ENCODE results near the gene FBLIM1.
"Not testable (repeated sequence)": the region's sequence is repeated elsewhere in the genome, so short reads cannot be mapped to it uniquely, and the experiment has no call there.

The FBLIM1 gene

DNA sequence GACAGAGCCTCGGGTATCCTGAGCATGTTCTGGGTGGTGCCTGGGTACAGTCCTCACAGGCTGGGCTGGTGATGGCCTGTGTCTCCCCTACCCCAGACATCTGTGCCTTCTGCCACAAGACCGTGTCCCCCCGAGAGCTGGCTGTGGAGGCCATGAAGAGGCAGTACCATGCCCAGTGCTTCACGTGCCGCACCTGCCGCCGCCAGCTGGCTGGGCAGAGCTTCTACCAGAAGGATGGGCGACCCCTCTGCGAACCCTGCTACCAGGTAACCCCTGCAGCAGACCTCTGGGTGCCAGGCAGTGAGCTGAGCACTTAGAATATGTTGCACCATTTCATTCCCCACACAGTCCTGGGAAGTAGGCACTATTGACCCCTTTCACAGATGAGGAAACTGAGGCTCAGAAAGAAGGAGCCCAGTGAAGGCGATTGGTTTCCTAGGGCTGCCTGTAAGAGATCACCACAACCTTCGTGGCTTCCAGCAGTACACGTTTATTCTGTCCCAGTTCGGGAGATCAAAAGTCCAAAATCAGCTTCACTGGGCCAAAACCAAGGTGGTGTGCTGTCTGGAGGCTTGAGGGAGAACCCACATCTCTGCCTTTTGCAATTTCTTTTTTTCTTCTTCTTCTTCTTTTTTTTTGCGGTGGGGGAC, 11.8 kb downstream of the FBLIM1 start:
- no peak for DNase-seq

DNA sequence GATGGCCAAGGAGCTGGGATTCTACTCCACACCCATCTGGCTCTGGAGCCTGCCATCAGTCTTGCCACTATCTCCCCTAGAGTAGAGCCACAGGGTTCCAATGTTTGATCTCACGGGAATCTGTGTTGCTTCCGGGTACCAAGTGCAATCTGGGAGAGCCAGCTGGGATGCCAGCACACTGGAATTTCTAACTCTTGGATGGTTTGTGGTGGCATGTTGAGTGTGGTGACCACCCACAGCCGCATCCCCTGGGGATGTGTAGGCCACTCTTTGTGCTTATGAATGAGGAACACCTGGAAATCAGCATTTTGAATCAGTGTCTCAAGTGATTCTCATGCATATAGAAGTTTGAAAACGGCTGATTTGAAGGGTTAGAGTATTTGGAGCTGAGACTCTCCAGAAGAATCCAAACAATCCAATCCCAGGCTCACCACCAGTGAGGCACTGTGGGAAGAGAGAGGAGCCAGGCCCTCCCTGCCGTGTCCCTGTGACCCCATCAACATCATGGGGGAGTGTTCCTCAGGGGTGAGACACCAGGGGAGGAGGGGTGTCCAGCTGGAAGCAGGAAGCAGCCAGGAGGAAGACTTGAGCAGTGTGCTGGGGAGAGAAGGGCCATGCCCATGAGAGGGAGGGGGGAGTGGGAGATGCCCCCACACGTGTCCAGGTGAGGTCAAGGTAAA, 13.4 kb downstream of the FBLIM1 start:
- DNase-seq: no peak

DNA sequence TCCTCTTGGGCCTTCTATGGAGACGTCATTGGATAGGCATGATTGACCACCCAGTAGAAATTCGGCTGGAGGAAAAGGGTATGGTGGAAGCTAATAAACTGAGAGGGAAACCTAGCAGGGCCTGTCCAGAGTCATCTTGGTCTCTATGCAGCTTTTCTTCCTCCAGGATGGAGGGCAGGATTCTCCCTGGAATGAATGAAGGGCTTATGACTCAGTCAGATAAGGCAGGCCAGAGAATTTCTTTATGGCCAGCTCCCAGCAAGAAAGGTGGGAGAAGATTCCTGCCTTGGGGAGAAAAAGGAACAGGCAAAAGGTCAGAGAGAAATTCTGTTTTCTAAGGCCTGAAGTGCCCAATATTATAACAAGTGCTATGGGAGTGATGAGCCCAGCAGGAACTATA, 17.1 kb downstream of the FBLIM1 start:
- no peak for DNase-seq

DNA sequence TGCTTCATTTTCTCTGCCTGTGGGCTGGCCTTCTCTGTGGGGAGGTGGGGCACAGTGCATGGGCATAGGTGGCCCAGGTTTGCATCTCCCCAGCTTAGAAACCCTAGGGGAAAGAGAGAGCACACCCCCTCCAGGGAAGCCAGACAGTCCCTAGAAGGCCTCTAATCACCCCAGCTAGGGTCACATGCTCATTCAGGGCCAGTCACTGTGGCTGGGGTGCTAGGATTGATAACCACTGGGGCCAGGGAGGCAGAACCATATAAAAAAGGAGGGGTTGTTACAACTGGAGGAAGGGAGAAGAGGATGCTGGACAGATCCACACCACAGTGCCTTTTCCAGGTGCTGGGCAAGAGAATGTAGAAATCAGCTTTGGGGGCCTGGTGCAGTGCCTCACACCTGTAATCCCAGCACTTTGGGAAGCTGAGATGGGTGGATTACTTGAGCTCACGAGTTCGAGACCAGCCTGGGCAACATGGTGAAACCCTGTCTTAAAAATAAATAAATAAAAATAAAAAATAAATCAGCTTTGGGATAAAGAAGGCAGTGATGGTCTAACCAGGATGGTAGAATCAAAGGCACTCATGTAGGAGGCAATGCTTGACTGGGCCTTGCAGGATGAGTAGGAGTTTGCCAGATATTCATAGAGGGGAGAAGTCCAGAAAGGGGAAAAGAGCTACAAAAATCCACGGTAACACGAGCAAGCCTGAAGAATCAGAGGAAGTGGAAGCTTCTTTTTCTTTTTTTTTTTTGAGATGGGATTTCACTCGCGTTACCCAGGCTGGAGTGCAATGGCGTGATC, 19.5 kb downstream of the FBLIM1 start:
- no peak for DNase-seq

DNA sequence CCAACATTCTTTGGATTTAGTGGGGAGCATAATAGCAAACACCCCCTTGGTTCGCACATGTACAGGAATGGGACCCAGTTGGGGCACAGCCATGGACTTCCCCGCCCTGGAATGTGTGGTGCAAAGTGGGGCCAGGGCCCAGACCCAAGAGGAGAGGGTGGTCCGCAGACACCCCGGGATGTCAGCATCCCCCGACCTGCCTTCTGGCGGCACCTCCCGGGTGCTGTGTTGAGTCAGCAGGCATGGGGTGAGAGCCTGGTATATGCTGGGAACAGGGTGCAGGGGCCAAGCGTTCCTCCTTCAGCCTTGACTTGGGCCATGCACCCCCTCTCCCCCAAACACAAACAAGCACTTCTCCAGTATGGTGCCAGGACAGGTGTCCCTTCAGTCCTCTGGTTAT, 27.1 kb downstream of the FBLIM1 start:
- no peak for DNase-seq

DNA sequence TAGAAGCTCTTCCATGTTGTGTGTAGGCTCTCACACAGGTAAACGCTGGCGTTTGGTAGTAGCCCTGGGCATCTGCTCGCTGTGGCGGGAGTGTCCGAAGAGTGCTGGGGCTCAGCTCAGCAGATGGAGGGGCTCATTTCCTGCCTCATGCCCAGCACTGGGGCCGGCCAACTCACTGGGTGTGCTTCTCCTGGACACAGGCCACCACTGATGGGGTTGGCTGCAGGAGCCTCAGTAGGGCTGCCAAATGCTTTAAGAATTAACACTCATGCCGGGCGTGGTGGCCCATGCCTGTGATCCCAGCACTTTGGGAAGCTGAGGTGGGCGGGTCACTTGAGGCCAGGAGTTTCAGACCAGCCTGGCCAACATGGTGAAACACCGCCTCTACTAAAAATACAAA, 28.0 kb downstream of the FBLIM1 start:
- DNase-seq: no peak

DNA sequence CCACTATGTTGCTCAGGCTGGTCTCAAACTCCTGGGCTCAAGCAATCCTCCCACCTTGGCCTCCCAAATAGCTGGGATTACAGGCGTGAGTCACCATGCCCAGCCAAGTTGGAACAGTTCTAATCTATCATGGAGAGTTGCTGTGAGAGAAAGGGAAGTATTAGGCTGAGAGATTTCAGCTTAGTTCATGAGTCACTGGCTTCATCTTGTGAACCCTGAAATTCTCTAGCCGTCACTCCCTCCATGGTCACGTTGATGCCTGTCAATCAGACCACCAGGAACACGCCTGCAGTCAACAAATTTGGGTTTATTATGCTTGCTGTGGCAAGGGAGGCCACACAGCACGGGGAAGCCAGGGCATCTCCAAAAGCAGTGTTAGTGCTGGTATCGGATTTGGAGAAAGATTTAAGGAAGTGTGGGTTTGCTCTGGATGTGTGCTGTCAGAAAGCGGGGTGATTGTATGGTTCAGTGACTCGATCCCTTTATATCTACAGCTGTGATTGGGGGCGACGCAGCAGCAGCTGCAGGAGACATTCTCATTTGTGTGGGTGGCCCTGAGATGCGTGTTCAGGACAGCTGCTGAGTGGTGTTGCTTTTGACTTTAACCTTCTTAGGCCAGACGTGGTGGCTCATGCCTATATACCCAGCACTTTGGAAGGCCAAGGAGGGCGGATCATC, 30.2 kb downstream of the FBLIM1 start:
- no peak for DNase-seq

DNA sequence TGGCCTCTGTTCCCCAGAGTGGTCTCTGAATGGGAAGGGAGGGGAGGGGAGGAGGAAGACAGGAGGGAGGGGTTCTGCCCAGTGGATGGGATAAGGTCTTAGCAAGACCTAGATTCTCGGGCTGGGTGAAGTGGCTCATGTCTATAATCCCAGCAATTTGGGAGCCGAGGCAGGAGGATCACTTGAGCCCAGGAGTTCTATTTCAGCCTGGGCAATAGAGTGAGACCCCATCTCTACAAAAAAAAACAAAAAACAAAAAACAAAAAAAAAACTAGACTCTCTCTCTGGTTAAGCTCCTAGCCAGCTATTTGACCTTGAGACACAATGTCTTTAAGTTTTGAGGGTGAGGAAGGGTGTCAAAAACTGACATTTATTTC, 37.5 kb downstream of the FBLIM1 start:
- no peak for DNase-seq

DNA sequence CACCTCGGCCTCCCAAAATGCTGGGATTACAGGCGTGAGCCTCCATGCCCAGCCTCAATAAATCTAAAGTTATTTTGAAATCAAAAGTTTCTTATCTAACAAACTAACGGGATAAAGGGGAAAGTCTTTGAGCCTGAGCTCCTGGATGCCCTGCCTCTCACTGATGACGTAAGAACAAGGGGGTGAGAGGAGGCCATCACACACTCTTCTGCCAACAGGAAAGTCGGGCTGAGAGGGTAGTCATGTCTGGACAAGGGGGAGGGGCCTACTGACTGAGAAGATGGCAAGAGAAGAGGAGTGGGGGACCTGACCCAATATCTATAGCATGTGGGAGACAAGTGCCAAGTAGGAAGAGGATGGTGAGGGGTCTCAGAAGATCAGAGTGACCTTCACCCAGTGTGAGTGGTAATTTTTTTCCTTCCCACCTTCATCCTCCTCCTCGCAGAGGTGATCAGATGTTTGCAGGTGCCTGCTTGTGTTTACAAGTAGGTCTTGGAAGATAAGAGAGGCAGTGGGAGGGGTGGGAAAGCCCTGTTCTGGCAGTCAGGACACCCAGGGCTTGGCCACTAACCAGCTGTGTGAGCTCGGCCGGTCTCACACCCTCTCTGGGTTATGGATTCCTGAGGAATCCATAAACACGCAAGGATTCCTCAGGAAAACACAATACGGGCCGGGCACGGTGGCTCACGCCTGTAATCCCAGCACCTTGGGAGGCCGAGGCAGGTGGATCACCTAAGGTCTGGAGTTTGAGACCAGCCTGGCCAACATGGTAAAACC, 39.2 kb downstream of the FBLIM1 start:
- no peak for DNase-seq

DNA sequence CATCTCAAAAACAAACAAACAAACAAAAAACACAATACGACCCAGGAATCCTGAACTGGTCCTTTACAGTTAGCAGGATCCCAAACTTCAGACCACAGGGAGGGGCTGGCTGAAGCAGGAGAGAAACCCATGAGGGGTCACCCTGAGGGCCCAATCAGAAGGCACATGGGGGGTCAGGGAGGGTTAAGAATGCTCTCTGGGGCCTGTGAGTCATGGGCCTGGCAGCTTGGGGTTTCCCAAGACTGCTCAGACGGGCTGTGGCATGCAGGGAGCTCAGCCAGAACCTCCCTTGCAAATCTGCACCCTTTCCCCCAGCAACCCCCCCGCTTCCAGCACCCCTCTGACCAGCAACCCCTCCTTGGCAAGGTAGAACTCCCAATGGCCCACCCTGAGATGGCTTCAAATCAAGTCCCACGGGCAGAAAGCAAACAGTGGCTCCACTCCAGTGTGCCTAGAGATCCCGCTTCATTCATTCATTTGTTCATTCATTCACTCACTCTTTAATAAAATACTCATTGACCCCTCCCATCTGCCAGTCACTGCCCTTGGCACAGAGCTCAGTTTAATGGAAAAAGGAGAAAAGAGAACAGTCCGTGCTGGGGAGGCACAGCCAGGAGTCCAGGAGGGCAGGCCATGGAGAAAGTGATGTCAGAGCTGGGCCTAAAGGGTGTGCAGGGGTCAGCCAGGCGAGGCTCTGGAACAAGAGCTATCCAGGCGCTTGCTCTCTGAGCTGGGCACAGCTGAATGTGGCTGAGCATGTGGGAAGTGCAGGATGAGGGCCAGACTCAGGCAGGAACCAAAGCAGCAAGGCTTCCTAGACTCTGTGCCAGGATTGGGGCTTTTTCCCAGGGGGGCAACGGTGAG, 40.6 kb downstream of the FBLIM1 start:
- no peak for DNase-seq

DNA sequence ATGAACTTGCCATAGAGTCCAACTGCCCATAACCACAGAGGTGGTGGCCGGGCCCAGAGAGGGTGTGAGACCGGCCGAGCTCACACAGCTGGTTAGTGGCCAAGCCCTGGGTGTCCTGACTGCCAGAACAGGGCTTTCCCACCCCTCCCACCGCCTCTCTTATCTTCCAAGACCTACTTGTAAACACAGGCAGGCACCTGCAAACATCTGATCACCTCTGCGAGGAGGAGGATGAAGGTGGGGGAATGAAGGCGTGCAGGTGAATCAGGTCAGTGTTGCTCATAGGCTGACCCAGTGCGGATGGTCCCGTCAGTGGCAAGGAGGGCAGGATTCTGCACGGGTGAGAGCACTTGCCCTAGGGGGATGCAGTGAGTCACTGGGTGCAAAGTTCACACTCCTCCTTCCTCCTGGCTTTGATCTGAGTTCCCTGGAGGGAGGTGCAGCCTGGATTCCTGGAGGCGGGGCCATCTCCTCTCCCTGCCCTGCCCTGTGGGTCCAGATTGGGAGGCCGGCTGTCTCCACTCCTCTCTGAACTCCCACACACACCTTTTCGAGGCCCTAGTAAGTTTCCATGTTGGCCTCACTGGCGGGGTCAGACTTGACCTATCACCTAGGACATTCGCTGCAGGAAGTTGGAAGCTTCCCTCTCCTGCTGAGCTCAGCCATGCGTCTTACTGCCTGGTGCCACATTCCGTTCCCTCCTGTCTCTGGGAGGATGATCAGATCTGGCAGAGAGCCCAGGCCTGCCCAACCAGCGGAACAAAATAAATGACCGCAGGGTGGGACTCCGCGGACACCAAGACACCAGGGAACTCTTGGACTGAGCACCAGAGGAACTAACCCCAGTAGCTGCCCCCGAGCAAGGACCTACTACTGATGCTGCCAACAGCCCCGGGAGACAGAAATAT, 41.6 kb downstream of the FBLIM1 start:
- no peak for DNase-seq

DNA sequence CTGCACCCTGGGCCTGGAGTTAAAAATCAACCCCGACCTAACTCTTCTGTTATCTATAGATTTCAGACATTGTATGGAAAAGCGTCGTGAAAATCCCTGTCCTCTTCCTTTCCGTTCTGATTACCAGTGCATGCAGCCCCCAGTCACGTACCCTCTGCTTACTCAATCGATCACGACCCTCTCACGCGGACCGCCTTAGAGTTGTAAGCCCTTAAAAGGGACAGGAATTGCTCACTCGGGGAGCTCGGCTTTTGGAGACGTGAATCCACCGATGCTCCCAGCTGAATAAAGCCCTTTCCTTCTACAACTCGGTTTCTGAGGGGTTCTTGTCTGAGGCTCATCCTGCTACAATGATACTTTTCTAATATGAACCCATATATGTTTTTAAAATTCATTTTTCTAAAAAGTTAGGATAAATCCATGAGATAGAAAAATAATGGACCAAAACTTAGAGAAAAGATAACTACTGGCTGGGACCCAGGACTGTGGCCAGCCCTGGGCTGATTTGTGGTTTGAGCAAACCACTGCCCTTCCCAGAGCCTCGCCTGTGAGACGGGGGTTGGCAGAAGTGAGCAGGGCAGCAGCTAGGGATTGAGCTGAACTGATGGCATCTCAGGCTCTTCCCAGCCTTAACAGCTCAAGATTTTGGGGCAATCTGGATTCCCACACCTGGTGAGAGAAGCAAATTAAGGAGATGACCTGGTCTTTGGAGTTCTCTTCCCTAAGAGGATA, 43.8 kb downstream of the FBLIM1 start:
- no peak for DNase-seq

DNA sequence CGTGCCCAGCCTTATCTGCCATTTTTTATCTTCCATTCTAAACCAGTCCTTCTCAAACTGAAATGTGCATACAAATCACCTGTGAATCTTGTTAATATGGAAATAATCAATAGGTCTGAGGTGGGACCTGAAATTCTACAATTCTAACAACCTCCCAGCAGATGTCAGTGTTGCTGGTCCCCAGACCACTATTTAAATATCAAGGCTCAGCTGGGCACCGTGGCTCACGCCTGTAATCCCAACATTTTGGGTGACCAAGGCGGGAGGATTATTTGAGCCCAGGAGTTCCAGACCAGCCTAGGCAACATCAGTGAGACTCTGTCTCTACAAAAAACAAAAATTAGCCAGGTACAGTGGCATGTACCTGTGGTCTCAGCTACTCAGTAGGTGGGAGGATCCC, 44.8 kb downstream of the FBLIM1 start:
- DNase-seq: peak; percentile 52 to 57

DNA sequence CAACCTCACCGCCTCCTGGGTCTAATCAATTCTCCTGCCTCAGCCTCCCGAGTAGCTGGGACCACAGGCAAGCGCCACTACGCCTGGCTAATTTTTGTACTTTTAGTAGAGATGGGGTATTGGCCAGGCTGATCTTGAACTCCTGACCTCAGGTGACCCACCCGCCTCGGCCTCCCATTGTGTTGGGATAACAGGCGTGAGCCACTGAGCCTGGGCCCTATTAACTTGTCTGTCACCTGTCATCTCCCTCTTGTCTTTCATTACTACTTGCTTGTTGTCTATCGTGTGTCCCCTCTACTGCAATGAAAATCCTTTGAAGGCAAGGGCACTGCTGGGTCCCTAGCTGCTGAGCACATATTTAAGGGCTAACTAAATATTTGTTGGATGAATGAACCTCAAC, 45.5 kb downstream of the FBLIM1 start:
- DNase-seq: no peak

DNA sequence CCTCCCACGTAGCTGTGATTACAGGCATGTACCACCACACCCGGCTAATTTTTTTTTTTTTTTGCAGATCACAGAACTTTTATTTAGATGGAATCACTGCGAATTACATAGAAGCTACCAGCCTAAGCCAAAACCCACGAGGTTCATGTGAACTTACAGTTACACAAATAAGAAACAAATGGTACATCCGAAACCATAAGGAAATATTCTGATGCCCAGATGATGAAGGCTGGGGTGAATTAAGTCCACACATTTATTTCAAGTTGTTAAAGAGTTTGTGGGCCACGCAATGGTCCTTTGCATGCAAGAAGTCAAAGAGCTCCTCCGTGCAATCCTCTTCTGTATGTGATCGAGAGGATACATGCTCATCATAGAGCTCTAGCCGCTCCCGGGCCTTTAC, 48.5 kb downstream of the FBLIM1 start:
- no peak for DNase-seq

DNA sequence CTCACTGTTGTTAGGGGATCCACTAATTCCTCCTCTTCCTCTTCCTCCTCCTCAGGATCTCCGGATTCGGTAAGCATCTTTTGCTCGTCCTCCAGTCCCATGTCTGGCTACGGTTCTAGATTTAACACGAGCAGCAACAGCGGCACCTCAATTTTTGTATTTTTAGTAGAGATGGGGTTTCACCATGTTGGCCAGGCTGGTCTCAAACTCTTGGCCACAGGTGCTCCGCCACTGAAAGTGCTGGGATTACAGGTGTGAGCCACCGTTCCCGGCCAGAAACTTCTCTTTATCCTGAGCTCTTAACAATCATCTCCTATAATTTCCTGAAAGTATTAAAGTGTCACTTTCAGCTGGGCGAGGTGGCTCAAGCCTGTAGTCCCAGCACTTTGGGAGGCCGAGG, 49.0 kb downstream of the FBLIM1 start, which contains the start of gene UQCRHL:
Gene UQCRHL, minus strand, starts transcription at position 101 of the 400 bp plus-strand sequence. Its CDS starts 0 bp downstream, at position 101.
- DNase-seq: not testable (repeated sequence)

DNA sequence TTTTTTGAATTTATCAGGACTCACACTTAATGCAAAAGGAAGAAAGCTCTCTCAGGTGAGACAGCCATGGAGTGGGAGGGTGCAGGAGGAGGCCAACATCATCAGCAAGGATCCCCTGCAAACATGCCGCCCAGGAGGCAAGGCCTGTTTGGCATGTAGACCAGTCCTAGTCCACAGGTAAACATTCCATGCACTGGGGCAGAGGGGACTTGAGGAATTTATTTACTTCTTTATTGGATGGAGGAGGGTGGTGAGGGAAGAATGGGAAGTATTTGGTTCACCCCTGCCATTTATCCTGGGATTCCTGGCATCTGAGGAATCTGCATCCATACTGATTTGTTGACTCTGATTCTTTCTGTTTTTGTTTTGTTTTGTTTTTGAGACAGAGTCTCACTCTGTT, 50.4 kb downstream of the FBLIM1 start:
- DNase-seq: no peak

DNA sequence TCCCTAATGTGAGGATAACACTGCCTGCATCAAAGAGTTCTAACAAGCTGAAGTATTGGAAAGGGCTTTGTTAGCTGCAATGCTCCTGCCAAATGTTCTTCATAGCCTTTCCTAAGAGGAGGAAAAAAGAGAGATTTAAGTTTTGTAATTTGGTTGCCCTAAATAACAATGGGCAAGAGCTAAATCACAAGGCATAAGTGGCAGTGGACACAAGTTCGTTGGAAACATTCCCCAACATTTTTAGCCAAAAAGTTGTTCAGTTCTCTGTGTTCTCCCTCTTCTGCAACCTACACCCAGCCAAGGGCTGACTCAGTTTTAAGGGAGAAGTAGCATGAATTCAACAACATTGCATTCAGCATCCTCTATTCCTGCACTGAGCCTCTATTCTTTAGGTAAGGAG, 51.5 kb downstream of the FBLIM1 start:
- no peak for DNase-seq

DNA sequence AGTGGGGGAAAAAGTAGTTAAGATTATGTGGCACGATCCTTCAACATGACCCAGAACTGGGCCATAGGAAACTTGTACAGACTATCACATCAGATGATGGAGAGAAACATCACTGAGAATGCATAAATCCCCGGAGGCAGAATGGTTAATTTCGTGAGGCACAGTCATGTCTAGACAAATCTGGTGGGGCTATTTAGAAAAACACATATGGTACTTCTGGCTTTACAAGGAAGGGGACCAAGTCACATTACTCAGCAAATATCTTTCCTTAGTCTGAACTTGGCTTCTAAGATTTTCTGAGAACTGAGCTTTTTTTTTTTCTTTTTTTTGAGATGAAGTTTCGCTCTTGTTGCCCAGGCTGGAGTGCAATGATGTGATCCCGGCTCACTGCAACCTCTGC, 58.1 kb downstream of the FBLIM1 start:
- no peak for DNase-seq

DNA sequence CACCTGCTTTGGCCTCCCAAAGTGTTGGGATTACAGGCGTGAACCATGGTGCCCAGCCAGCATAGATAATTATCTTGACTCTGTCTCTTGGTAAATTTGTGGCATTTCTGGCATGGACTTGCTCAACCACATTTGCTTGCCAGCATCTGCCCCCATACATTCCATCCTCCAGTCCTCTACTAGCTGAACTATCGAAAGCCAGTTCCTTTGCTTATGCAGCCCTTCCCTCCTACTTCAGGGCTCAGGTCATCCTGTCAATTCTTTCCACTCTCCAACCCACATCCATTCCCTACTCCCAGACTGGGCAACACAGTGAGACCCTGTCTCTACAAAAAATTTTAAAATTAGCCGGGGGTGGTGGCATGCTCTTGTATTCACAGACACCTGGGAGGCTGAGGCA, 61.9 kb downstream of the FBLIM1 start:
- DNase-seq: no peak
